PFSK-1 (cell line): Measurements from ENCODE around the gene PPM1L.

Source experiments
- FOXP2 ChIP-seq: optimal IDR thresholded peaks from 2 replicates; pipeline ENCODE3; 2011; ENCODE audit warnings: borderline replicate concordance, control low read depth, inconsistent platforms; ENCODE audit not compliant: insufficient read depth; ENCODE audit errors: extremely low read length, extremely low read depth
- POLR2AphosphoS5 ChIP-seq: IDR thresholded peaks from 2 replicates; pipeline ENCODE4 v1.6.1; 2012; ENCODE audit warnings: low read depth, mild to moderate bottlenecking, control low read depth, low read length, moderate library complexity
- SIN3A ChIP-seq: IDR thresholded peaks from 2 replicates; pipeline ENCODE4 v1.6.1; 2012; ENCODE audit warnings: mild to moderate bottlenecking, low read length, moderate library complexity, borderline replicate concordance; ENCODE audit not compliant: insufficient read depth
- TAF1 ChIP-seq: IDR thresholded peaks from 2 replicates; pipeline ENCODE4 v1.6.1; 2012; ENCODE audit warnings: low read length, control low read depth, borderline replicate concordance; ENCODE audit not compliant: insufficient read depth
- TF ChIP-seq, protein P1 (sequence below), 2 experiments: IDR thresholded peaks; 2 replicates each; pipeline versions ENCODE4 v1.6.1 to v1.8.0; 2011 to 2012; ENCODE audit warnings: low read depth in 2 of 2, low read length in 2 of 2, control low read depth in 1 of 2, inconsistent platforms in 1 of 2, mild to moderate bottlenecking in 1 of 2, moderate library complexity in 1 of 2; ENCODE audit not compliant: insufficient read depth in 1 of 2

Gene PPM1L

DNA sequence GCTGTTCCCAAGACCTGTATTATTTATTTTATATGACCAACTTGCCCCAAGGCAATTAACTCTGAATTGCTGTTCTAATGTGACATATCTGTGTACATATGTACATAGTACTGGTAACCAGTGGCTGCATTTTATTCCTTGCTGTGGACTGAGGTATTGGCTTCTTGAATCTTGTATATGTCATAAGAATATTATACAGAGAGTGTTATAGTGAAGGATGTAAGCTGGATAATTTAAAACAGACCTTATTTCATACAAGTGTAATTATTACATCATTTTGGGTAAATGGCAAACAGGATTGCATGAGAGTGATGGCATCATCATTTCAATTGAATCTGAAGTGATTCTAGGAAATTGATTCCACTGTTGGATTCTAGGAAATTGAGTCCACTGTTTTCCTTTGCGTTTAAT is 316.2 kb downstream of the PPM1L start:
- TF ChIP-seq POLR2AphosphoS5 (no peak), SIN3A (no peak), TAF1 (no peak), FOXP2 (no peak)
- TF ChIP-seq, protein P1, sequence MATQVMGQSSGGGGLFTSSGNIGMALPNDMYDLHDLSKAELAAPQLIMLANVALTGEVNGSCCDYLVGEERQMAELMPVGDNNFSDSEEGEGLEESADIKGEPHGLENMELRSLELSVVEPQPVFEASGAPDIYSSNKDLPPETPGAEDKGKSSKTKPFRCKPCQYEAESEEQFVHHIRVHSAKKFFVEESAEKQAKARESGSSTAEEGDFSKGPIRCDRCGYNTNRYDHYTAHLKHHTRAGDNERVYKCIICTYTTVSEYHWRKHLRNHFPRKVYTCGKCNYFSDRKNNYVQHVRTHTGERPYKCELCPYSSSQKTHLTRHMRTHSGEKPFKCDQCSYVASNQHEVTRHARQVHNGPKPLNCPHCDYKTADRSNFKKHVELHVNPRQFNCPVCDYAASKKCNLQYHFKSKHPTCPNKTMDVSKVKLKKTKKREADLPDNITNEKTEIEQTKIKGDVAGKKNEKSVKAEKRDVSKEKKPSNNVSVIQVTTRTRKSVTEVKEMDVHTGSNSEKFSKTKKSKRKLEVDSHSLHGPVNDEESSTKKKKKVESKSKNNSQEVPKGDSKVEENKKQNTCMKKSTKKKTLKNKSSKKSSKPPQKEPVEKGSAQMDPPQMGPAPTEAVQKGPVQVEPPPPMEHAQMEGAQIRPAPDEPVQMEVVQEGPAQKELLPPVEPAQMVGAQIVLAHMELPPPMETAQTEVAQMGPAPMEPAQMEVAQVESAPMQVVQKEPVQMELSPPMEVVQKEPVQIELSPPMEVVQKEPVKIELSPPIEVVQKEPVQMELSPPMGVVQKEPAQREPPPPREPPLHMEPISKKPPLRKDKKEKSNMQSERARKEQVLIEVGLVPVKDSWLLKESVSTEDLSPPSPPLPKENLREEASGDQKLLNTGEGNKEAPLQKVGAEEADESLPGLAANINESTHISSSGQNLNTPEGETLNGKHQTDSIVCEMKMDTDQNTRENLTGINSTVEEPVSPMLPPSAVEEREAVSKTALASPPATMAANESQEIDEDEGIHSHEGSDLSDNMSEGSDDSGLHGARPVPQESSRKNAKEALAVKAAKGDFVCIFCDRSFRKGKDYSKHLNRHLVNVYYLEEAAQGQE (IDR thresholded peaks at IDR 0.05; ENCODE audit: insufficient read depth in 1 of 2, low read depth in 2 of 2, low read length in 2 of 2): no peak

DNA sequence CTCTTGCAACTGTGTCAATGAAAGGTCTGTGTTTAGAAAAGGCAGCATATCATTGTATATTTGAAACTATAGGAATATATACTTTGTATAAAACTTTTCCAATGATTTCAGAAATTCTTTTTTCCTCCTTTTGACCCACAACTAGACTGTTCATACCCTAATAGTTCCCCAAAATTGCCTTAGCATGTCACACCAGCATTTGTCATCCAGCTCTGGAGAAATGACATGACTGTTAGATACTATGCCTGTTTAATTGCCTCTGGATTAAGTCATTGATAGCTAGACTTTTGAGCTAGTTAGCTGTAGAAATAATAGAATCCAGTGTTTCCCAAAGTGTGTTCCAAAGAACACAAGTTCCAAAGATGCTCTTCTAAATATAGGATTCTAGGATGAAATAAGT is 316.7 kb downstream of the PPM1L start:
- no peak for TF ChIP-seq SIN3A
- no peak for TF ChIP-seq POLR2AphosphoS5
- TF ChIP-seq, protein P1 (IDR thresholded peaks at IDR 0.05; ENCODE audit: insufficient read depth in 1 of 2, low read depth in 2 of 2, low read length in 2 of 2): no peak
- TF ChIP-seq FOXP2: no peak
- no peak for TF ChIP-seq TAF1

GRCh38 chr3:161073181-161073580 is 317.1 kb downstream of the PPM1L start:
- no peak for TF ChIP-seq TAF1
- TF ChIP-seq, protein P1 (IDR thresholded peaks at IDR 0.05; ENCODE audit: insufficient read depth in 1 of 2, low read depth in 2 of 2, low read length in 2 of 2): no peak
- no peak for TF ChIP-seq POLR2AphosphoS5
- no peak for TF ChIP-seq SIN3A
- TF ChIP-seq FOXP2: no peak

GRCh38 chr3:161081633-161082032 is 325.6 kb downstream of the PPM1L start:
- no peak for TF ChIP-seq SIN3A
- TF ChIP-seq, protein P1 (IDR thresholded peaks at IDR 0.05; ENCODE audit: insufficient read depth in 1 of 2, low read depth in 2 of 2, low read length in 2 of 2): no peak
- TF ChIP-seq FOXP2: no peak
- TF ChIP-seq TAF1: no peak
- TF ChIP-seq POLR2AphosphoS5: no peak

DNA sequence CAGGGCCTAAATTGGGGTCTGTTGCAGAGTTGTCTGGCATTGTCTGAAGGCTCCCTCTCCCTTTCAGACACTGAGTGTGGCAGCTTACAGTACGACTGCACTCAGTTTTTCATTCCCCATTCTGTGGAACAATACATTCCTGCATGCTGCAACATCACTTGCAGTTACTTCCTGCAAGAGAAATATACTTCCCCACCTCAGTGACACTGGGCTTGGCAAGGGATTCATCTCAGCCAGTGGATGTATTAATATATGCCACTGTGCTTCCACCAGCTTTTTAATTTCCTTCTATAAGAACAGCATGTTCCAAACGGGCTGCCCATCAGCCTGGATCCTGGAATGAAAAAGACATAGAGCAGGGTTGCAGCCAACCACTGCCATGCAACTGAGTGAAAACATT is 326.0 kb downstream of the PPM1L start:
- TF ChIP-seq, protein P1 (IDR thresholded peaks at IDR 0.05; ENCODE audit: insufficient read depth in 1 of 2, low read depth in 2 of 2, low read length in 2 of 2): no peak
- TF ChIP-seq FOXP2: no peak
- TF ChIP-seq SIN3A: no peak
- no peak for TF ChIP-seq TAF1
- TF ChIP-seq POLR2AphosphoS5: no peak
